HTERT RPE-1 (cell line): ENCODE data around the gene CALHM6.
"Not testable (repeated sequence)": the region's sequence is repeated elsewhere in the genome, so short reads cannot be mapped to it uniquely, and the experiment has no call there.

Experiments
- in situ Hi-C: fragments of 300-500 bp; cut with MboI; formaldehyde crosslinking; loops from 4 replicates; pipeline ENCODE4 v1.14.3; 2020; ENCODE audit warnings: low sequenced_read_pairs

Gene CALHM6

GRCh38 chr6:116472706-116473105, 11.5 kb downstream of the CALHM6 start:
- in situ Hi-C loops = no loop called here

GRCh38 chr6:116475141-116475540, 14.0 kb downstream of the CALHM6 start:
- in situ Hi-C loops = no loop called here

DNA sequence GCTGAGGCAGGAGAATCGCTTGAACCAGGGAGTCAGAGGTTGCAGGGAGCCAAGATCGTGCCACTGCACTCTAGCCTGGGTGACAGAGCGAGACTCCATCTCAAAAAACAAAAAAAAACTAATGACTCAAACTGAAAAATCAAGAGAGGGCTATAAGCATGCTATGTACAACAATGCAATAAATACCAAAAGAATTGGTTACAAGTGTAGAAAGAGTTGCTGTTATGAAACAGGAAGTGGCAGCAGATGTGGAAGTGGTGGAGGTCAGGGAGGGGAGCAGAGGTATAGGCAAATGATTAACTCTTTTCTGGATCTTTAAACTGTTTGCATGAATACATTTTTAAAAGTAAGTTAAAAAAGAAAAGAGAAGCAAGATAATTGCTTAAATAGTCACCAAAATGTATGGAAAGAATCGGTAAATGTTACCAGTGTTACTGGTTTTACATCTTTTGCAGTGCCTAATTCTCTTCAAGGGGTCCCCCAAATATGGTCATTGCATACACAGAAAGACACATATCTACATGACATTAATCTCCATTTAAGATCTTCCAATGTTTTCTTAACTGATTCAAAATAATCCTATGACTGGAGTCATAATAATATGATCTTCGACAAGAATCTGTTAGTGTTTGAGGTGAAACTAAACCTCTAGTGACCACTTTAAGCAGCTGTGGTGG, 15.0 kb downstream of the CALHM6 start:
- in situ Hi-C loops = no loop called here

DNA sequence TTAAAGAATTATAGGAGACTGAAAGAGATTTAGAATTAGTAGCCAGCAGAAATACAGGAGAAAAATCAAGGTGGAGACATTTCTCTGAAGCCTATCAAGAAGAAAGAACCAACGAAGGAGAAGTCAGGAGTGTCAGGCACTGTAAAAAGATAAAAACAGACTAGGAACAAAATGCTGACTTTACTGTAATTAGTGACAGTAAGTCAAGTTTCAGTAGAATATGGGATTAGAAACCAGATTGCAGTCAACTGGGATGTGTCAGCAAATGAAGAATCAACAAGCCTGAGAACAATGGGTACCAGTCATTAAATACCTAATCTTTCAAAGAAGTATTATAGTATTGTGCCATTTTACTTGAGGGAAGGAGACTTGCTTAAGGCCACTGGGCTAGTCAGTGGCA, 21.6 kb downstream of the CALHM6 start:
- in situ Hi-C loops = no loop called here

DNA sequence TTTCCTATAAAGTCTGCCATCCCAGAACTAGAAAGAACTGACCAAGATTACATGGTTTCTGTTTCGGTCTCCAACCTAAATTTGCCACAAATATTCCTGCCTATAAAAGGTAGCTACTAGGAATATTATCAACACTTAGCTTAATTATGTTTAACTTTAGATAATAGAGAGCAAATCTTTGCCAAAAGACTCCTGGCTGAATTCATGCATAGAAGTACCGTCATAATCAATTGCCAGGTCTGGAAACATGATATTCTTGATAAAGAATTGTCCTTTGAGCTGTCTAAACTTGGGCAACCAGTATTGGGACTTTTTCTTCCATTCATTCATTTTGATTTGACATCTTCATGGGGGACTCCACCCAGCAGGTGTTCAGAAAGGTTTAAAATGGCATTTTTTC, 22.4 kb downstream of the CALHM6 start:
- in situ Hi-C loops = no loop called here

DNA sequence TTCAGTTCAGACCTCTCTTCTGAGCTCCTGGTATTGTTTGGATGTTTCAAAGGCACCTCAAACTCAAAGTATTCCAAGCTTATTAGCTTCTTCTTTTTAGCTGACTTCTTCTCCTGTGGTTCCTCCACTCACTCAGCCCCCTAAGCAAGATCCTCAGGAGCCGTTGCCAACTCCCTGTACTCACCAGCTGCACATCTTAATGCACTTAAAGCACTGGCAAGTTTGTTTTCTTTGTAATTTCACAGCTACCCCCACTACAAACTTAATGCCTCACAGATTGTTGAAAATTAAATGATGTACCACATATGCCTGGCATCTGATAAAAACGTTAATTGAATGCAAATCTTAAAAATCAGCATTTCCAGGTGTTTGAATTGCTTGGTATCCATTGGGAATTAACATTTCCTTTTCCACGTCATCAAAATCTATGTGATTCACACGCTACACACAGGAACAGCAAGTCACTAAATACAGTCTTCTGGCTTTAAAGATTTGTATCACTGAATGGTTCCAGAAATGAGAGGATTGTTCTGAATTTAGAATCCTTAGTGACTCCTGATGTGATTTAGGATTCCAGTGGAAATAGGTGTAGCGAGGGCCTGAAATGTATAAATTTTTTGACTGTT, 24.5 kb downstream of the CALHM6 start:
- in situ Hi-C loops = no loop called here

- in situ Hi-C loops = no loop called here
These were observed 30.6 kb downstream of the CALHM6 start for GRCh38 chr6:116491610-116492330.

DNA sequence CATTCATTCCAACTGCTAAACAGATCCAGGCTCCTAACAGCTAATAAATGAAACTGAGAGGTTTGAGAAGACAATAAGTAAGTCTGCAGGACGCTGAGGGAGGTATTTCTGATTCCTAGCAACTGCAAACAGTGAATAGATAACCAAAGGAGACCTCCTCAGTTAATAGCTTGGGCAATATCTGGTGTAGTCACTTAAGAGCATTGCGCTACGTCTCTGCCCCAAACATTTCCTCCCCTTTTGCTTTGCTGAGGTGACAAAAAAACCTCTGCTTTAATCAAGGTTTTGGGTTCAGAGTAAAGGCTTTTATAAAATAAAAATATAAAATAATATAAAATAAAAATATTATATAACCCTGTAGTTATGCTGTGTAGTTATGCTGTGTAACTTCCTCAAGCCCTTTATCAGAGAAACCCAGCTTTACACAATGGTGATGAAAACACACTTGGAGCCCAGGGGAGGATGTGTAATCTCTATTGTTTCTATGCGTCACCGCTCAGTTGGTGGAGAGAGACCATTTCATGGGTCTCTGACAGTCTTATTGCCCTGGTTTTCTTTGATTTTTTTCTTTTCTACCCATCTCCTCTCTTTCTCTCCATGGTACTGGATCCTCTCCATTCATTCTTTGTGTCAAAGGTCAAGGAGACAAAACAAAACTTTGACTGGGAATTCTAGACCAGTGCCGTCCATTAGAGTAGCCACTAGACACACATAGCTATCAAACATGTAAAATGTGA, 31.3 kb downstream of the CALHM6 start:
- in situ Hi-C loops = no loop called here

- in situ Hi-C loops = not testable (repeated sequence)
These were observed 34.0 kb downstream of the CALHM6 start for GRCh38 chr6:116495161-116495560.

DNA sequence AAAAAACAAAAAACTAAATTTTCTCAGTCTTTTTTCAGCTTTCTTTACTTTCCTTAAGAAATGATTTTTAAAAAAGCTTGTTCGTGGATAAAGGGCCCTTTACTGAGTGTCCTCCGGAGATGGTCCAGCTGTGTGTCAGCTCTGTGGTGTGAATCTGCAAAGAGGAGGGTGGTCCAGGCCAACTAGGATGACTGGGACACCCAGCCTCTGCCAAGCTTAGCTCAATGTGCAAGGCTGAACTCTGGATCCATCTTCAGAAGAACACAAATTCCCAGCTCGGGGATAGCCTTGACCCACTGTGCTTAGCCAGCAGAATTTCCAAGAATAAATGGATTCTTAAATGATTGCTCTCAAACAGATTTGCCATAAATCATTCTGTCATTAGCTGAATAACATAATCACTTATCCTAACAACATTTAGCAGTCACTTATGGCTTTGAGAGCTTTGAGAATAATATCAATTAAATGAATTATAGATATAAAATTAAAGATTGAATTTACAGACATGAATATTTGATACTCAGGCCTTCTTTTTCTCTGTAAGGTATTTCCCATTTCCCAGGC, 36.0 kb downstream of the CALHM6 start:
- in situ Hi-C loops = no loop called here

DNA sequence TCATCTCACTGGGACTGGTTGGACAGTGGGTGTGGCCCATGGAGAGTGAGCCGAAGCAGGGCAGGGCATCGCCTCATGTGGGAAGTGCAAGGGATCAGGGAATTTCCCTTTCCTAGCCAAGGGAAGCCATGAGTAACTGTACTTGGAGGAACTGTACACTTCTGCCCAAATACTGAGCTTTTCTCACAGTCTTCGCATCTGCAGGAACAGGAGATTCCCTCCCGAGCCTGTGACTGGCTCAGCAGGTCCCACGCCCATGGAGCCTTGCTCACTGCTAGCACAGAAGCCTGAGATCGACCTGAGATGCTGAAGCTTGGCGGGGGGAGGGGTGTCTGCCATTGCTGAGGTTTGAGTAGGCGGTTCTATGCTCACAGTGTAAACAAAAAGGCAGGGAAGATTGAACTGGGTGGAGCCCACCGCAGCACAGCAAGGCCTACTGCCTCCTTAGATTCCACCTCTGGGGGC, 39.8 kb downstream of the CALHM6 start:
- in situ Hi-C loops = no loop called here

DNA sequence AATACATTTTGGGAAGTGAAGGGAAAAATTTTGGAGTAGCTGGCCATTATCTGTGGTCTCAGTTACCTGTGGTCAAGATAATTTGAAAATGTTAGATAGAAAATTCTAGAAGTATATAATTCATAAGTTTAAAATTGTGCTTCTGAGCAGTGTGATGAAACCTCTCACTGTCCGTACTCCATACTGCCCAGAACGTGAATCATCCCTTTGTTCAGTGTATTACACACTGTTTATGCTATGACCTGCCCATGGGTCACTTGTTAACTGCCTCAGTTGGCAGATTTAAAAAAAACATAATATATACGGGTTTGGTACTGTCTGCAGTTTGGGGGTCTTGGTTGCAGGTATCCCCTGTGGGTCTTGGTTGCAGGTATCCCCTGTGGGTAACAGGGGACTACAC, 46.1 kb downstream of the CALHM6 start:
- in situ Hi-C loops = no loop called here

DNA sequence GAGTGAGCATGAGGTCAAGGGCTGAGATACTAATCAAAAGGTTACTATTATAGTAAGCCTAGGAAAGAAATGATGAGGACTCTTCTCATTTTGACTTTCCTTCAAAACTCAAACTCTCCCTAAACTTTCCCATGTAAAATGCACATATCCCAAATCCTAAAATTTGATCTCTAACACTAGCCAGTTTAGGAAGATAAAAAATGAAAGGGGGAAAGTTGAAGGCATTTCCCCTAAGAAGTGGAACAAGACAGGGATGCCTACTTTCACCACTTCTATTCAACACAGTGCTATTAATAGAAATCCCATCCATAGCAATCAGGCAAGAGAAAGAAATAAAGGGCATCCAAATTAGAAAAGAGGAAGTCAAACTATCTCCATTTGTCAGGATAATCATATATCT, 47.4 kb downstream of the CALHM6 start:
- in situ Hi-C loops = no loop called here

GRCh38 chr6:116511424-116512110, 50.4 kb downstream of the CALHM6 start, which contains the start of gene CALHM5:
CALHM5 (plus strand) TSS chr6:116511639; CDS start chr6:116511697, 58 bp downstream.
- in situ Hi-C loops = no loop called here

GRCh38 chr6:116512111-116512559, 51.0 kb downstream of the CALHM6 start:
- in situ Hi-C loops = no loop called here

DNA sequence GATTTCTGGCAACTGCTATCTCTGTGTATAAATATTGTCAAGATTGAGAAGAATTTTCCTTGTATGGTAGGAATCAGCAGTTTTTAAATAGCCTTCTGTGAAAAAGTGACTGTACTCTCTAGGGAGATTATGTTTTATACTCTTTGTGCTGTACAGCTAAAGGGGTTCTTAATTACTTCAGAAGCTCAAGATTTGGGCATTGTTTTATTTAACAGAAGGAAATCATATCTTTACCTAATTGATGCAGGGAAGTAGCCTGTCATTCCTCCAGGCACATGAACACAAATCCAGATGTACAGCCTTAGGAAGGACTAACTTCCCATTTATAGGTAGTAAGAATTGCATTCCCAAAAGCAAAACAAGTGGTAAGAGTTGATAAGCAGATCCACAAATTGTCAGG, 51.6 kb downstream of the CALHM6 start:
- in situ Hi-C loops = no loop called here
